Measurements from ENCODE around the gene D2HGDH.
A peak's percentile ranks its signal among the peaks of the same experiment; 100 is the strongest.

D2HGDH gene

DNA sequence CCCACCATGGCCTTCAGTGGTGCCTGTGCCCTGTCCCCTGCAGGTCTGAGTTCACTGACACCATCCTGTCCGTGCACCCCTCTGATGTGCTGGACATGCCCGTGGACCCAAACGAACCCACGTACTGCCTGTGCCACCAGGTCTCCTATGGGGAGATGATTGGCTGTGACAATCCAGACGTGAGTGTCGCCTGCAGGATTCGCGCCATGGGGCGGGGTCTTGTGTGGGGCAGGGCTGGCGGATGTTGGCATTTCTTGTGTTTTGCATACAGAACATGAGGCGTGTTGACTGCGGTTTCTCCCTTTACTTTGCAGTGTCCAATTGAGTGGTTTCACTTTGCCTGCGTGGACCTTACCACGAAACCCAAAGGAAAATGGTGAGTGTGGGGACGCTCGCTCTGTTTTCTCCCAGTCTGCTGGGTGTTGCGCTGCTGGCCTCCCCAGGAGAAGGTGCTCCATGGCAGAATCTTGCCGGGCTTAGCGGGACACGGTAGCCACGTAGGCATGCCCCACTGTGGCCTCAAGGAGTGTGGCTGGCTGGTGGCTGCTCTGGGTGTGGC lies 11.5 kb upstream of the D2HGDH start:
- TF ChIP-seq TAF1 (IDR thresholded peaks at IDR 0.05; ENCODE audit: borderline replicate concordance, insufficient read depth, low read length) (no peak), POLR2AphosphoS5 (IDR thresholded peaks at IDR 0.05; ENCODE audit: low read depth, low read length) (0 out of 2 replicates have a peak, but pooled peaks have one; percentile 7)
- TF ChIP-seq, protein P1, sequence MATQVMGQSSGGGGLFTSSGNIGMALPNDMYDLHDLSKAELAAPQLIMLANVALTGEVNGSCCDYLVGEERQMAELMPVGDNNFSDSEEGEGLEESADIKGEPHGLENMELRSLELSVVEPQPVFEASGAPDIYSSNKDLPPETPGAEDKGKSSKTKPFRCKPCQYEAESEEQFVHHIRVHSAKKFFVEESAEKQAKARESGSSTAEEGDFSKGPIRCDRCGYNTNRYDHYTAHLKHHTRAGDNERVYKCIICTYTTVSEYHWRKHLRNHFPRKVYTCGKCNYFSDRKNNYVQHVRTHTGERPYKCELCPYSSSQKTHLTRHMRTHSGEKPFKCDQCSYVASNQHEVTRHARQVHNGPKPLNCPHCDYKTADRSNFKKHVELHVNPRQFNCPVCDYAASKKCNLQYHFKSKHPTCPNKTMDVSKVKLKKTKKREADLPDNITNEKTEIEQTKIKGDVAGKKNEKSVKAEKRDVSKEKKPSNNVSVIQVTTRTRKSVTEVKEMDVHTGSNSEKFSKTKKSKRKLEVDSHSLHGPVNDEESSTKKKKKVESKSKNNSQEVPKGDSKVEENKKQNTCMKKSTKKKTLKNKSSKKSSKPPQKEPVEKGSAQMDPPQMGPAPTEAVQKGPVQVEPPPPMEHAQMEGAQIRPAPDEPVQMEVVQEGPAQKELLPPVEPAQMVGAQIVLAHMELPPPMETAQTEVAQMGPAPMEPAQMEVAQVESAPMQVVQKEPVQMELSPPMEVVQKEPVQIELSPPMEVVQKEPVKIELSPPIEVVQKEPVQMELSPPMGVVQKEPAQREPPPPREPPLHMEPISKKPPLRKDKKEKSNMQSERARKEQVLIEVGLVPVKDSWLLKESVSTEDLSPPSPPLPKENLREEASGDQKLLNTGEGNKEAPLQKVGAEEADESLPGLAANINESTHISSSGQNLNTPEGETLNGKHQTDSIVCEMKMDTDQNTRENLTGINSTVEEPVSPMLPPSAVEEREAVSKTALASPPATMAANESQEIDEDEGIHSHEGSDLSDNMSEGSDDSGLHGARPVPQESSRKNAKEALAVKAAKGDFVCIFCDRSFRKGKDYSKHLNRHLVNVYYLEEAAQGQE (IDR thresholded peaks at IDR 0.05; ENCODE audit: insufficient read depth in 1 of 2, low read depth in 2 of 2, low read length in 2 of 2): no peak

DNA sequence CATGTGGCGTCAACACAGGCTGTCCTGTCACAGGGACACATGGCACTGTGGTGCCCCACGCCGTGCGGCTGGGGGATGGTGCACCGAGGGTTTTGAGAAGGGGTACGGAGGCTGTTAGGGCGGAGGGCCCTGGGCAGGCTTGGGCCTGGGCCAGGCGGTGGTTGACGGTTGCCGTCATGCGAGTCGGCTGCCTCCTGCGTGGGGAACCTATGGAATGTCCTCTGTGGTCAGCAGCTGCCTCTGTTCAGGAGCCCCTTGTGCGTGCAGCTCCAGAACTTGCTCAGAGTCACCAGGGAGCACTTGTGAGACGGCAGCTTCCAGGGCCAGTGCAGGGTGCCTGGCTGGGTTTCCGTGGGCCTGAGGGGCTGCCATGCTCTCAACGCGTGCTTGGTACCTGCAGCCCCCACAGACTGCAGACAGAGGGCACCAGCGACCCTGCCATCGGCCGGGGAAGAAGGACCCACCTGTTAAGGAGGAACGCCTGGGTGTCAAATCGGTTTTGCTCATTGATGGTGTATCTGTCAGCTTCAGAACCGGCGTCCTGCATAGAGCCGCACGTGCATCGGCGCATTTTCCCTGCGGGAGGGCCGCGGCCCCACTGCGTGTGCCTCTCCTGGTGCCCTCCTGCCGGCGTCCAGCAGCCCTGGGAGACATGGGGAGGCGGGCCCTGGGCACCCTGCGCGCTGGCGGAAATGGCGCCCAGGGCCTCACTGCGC lies 10.0 kb upstream of the D2HGDH start:
- TF ChIP-seq SIN3A (IDR thresholded peaks at IDR 0.05; ENCODE audit: borderline replicate concordance, insufficient read depth, low read length) (no peak), TAF1 (IDR thresholded peaks at IDR 0.05; ENCODE audit: borderline replicate concordance, insufficient read depth, low read length) (no peak), FOXP2 (optimal IDR thresholded peaks at IDR 0.05; ENCODE audit: borderline replicate concordance, extremely low read depth, extremely low read length, insufficient read depth) (no peak)
- TF ChIP-seq, protein P1 (IDR thresholded peaks at IDR 0.05; ENCODE audit: insufficient read depth in 1 of 2, low read depth in 2 of 2, low read length in 2 of 2): no peak

DNA sequence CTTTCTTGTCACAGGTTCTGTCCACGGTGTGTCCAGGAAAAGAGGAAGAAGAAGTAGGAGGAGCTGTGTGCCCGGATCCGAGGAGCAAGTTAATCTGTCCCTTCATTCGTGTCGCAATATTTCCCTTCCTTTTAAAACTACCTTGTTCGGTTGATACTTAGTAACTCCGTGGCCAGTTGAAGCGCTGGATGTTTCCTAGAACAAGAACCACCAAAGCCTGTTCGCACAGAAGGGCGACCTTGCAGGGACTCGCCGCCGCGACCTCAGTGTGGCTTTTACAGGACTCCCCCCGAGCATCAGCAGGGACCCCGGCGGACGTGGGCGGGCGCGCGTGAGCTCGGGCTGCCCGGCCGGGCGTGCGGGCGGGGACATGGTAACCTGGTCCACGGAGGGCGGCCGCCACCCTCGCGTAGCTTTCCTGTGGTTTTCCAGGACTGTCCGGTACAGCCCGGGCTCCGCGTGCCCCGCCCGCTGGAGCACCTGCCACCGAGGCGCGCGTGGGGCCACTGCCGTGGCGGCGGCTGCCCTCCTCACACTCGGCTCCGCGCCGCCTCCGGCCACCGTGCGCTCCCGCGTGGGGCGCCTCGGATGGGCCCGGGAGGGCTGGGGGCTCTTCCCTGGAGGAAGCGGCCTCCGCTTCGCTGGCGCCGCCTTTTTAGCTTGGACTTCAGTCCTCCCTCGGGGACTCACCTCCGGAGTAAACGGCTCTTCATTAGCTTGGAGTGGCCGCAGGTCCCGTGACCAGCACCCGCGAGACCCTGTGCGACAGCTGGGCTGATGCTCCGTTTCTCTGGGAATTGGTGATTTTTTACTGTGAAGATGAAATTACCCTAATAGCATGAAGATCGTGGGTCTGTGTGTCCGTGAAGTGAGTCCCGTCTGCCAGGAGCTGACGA lies 9.2 kb upstream of the D2HGDH start:
- TF ChIP-seq FOXP2 (optimal IDR thresholded peaks at IDR 0.05; ENCODE audit: borderline replicate concordance, extremely low read depth, extremely low read length, insufficient read depth) (no peak), TAF1 (IDR thresholded peaks at IDR 0.05; ENCODE audit: borderline replicate concordance, insufficient read depth, low read length) (no peak), POLR2AphosphoS5 (IDR thresholded peaks at IDR 0.05; ENCODE audit: low read depth, low read length) (no peak), SIN3A (IDR thresholded peaks at IDR 0.05; ENCODE audit: borderline replicate concordance, insufficient read depth, low read length) (no peak)
- TF ChIP-seq, protein P1 (IDR thresholded peaks at IDR 0.05; ENCODE audit: insufficient read depth in 1 of 2, low read depth in 2 of 2, low read length in 2 of 2): no peak

DNA sequence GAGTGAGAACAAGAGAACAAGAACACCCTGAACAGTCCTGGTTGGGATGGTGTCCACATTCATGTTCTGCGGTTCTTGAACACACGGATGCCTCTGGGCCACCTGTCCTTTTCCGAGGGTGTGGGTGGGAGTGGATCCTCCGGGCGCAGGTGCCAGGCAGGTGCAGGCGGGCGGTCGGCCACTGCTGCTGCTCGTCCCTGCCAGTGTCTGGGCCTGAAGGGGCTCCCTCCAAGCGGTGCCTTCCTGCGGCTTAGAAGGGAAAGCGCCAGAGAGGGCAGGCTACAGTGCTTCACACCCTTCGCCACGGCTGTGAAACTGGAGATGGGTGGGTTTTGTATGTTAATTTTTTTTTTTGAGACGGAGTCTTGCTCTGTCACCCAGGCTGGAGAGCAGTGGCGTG lies 8.0 kb upstream of the D2HGDH start:
- TF ChIP-seq FOXP2 (optimal IDR thresholded peaks at IDR 0.05; ENCODE audit: borderline replicate concordance, extremely low read depth, extremely low read length, insufficient read depth) (no peak), POLR2AphosphoS5 (IDR thresholded peaks at IDR 0.05; ENCODE audit: low read depth, low read length) (no peak), SIN3A (IDR thresholded peaks at IDR 0.05; ENCODE audit: borderline replicate concordance, insufficient read depth, low read length) (no peak)
- TF ChIP-seq, protein P1 (IDR thresholded peaks at IDR 0.05; ENCODE audit: insufficient read depth in 1 of 2, low read depth in 2 of 2, low read length in 2 of 2): no peak

Measured in PFSK-1 (cell line).